NCI-H1417 (cell line): ENCODE results near the gene TBC1D4.

Experiments used
- DNase-seq, 3 experiments: peaks; one replicate each; lab custom pipeline; 2025; lab: John Stamatoyannopoulos, UW

The TBC1D4 gene

GRCh38 chr13:75416327-75417011, 65.5 kb downstream of the TBC1D4 start:
- DNase-seq: peak in 2 of 3 experiments; percentile 28 to 69

GRCh38 chr13:75415694-75416093, 66.3 kb downstream of the TBC1D4 start:
- DNase-seq: no peak

- DNase-seq: no peak
These were observed 66.8 kb downstream of the TBC1D4 start for GRCh38 chr13:75415171-75415570.

GRCh38 chr13:75414036-75414827, 67.7 kb downstream of the TBC1D4 start:
- no peak for DNase-seq

- DNase-seq: no peak
These were observed 69.9 kb downstream of the TBC1D4 start for GRCh38 chr13:75411924-75412537.

- no peak for DNase-seq
These were observed 71.8 kb downstream of the TBC1D4 start for GRCh38 chr13:75410207-75410606.

DNA sequence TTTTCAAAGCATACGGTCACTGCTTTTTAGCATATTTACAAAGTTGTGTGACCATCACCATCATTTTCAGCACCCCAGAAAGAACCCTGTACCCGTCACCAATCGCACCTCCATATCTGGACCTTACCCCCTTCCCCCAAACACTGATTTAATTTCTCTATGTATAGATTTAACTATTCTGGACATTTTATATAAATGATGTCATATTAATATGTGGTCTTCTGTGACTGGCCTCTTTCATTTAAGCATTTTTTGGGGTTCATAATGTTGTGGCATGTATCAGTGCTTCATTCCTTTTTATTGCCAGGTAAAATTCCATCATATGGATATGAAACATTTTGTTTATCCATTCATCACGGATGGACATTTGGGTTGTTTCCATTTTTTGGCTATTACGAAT, 74.0 kb downstream of the TBC1D4 start:
- no peak for DNase-seq

DNA sequence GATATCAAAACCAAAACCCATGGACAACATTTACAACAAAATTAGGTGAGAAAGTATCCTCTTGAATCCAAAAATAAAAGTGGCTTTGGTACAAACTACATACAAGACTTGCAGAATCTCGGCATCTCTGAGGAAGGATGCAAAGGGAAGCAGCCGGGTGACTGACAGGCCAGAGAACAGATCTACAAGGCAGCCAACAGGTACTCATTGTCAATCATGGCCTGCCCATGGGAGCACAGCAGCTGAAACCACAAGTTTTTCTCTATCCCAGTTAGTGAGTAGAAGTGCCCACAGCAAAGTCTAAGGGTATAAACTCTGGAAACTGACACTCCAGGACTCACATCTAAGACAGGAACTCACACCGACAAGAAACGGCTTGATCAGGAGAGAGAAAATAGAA, 74.5 kb downstream of the TBC1D4 start:
- no peak for DNase-seq

DNA sequence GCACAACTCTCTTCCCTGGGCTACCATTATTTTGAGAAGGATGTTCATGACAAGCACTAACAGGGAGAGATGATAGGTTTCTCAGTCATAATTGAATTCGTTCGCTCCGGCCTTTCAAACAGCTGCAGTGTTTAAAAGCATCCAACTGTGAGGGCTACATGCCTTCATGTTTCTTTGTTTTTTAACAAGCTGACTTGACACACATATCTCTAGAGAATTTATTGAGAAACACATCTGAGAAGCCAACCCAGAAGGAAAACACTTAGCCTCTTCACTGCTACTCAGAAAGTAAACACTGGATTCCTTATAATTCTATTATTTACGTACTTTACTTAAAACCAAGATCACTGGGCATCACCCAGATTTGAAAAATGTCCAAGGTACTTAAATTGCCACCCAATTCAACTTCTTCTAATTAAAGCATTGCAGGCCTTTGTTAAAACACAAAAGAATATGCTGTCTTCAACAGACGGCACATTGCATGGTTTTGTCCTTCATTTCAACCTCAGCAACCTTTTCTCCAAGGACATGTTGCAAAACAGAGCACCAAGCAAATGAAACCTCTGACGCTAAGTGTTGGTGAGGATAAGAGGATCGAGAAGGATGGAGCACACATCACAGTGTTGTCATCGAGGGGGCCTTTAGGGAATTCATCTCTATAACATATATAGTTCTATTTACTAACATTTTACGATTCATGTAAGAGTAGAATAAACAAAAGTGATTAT, 75.8 kb downstream of the TBC1D4 start:
- peak; percentile 25 to 75 (median 51) for DNase-seq

GRCh38 chr13:75404726-75405125, 77.2 kb downstream of the TBC1D4 start:
- no peak for DNase-seq

- peak in 1 of 3 experiments; percentile 38 for DNase-seq
These were observed 79.2 kb downstream of the TBC1D4 start for GRCh38 chr13:75402787-75403186.

- DNase-seq: no peak
These were observed 81.2 kb downstream of the TBC1D4 start for GRCh38 chr13:75400775-75401174.

DNA sequence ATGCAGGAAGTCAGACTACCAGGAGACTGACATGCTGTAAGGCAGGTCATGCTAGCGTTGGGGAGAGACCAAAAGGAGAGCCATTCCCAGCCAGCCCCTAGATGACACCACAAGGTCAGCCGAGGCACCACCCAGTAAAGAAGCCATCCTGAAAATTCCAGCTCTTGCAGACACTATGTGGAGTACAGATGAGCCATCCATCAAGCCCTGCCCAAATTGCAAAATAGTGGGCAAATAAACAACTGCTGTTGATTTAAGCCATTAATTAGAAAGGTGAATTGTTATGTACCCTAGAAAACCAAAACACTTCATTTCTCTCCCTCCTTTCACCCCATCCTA, 82.1 kb downstream of the TBC1D4 start:
- DNase-seq: no peak

DNA sequence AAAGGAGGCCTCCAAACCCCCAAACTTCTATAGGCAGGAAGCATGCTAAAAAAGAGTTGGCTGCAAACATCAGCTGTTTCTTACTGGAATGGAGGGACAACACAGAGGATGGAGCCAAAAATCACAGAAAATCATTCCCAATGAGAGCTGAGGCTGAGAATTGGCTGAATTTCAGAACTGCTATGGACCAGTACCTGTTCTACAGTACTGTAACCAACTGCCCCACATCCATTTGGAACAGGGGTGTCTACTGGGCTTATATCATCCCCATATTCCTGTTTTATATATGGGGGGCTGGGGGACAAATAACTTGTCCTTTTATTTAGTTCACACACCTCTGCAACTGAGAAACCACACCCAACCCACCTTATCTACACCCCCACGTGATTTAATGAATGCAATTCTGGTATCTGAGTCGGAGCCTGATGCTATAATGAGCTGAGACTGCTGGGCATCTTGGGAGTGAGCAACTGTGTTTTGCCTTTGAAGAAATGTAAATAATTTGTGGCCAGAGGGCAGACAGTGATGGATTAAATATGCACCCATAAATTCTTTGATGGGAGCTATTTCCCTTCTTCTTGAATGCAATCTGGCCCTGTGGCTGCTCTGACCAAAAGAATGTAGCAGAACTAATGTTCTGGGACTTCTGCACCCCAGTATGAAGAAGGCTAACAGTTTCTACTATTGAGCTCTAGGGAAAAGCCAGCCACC, 82.6 kb downstream of the TBC1D4 start:
- no peak for DNase-seq

GRCh38 chr13:75398072-75398471, 83.9 kb downstream of the TBC1D4 start:
- no peak for DNase-seq

DNA sequence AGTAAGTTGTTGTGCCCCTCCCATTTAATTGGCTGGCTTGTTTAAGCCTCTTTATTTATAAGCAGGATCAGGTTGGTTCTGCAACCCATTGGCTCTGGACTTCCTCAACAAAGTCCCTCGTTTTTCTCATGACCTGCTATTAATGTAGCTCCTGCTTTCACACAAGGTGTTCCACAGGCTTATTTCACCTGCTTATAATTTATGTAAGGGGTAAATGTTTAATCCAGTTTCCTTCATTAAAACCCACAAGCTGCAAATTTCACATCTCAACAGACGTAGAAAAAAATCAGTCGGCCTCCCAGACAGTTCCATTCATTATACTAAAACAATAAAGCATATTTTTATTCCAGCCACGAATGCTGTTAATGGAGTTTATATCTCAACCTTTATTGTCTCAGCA, 86.1 kb downstream of the TBC1D4 start:
- DNase-seq: no peak

- DNase-seq: no peak
These were observed 86.9 kb downstream of the TBC1D4 start for GRCh38 chr13:75395066-75395465.

DNA sequence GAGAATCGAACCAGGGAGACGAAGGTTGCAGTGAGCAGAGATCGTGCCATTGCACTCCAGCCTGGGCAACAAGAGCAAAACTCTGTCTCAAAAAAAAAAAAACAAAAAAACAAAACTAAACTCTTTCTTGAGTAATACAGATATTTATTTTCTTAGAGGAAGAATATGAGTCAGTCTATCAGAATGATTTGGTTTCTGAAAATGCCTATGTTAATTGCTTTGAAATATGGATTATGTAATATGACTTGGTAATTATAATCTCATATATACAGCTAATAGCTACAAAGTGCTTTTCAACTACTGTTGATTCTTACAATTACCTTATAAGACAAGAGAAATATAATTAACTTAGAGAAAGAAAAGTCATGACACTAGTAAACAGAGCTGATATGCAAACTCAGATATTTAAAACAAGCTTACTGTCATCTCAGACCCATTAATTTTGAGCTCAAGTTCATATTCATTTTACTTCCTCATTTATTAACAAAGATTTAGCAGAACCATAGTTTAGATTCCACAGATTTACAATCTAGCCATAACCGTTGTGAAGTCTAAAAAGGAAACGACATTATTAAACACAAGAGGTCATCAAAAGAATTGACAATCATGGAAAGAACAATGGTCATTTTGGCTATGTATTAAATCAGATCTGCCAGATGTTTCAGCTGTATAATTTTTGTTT, 88.0 kb downstream of the TBC1D4 start:
- no peak for DNase-seq

DNA sequence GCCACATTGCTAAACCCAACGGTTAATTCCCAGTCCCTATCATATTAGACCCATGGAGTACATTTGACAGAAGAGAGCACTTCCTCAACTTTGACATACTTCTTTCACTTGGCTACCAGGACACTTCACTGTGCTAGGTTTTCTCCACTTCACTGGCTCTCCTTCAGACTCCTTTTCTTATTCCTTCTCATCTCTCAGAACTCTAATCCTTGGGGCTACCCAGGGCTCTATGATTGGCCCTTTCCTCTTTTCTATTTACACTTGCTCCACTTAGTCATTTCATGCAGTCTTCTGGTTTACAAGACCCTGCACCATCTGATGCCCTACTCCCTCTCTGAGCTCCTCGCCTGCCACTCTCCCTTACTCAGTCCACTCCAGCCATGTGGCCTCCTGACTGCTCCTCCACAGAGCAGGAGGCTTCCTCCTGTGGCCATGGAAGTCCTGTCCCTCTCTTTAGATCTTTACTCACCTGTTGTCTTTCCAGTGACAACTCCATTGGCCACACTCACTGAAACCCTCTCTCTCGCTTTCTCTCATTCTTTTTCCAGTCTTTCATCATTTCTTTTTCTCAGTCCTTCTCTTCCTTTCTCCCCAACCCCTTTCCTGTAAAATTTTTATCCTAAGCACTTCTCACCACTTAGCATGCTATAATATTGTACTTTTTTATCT, 90.4 kb downstream of the TBC1D4 start:
- no peak for DNase-seq

- DNase-seq: no peak
These were observed 91.7 kb downstream of the TBC1D4 start for GRCh38 chr13:75390229-75390628.

GRCh38 chr13:75385708-75386083, 96.3 kb downstream of the TBC1D4 start:
- DNase-seq: peak in 2 of 3 experiments; percentile 59 to 91
